HG02759 (cell line): ENCODE measurements around the gene TRAPPC12.
A peak's percentile ranks its signal among the peaks of the same experiment; 100 is the strongest.
"Not testable (repeated sequence)": the region's sequence is repeated elsewhere in the genome, so short reads cannot be mapped to it uniquely, and the experiment has no call there.

ENCODE experiments used
- ATAC-seq: cut with Tn5 transposase; IDR thresholded peaks from one replicate; pipeline ENCODE4 v1.9.1; 2021; ENCODE audit warnings: mild to moderate bottlenecking, moderate library complexity; ENCODE audit not compliant: unreplicated experiment

TRAPPC12 gene

DNA sequence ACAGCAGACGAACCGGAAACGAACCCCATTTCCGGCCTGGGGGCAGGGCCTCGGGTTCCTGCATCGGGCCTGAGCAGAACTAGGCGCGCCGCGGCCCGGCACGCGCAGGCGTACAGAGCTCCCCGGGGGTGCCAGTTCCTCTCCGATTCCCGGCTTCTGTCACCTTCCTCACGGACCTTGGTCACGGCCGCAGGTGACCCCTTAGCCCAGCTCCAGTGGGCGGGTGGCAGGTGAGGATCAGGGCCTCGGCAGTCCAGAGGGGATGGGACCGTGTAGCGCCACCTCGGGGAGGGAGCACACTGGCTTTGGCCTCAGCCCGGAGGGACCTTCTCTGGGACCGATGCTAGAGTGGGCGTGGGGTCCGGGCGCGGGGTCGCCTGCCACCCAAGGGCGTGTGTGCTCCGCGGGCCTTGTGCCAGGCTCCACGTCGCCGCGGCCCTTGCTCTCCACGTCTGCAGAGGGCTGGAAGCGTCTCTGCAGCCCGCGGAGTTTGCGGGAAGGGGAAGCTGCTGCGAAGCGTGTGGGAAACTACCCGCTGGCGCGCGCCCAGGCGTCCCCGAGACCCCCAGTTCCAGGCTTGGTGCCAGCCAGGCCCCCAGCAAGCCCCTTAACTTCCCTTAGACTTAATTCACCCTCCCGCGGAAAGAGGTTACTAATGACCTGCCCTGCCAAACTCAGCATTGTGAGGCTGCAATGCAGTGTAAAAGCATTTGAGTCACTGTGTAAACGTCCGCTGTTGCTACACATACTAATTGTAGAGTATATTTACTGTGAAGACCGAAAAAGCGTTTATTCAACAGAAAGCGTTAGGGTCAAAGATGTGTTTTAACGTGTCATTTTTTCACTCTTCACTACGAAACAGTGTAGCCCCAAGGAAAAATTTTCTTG, at the start of gene TRAPPC12:
Gene TRAPPC12, plus strand, starts transcription at position 48 of the 888 bp plus-strand sequence. CDS start 7,930 bp downstream, outside the sequence.
- ATAC-seq, result peak; percentile 77

DNA sequence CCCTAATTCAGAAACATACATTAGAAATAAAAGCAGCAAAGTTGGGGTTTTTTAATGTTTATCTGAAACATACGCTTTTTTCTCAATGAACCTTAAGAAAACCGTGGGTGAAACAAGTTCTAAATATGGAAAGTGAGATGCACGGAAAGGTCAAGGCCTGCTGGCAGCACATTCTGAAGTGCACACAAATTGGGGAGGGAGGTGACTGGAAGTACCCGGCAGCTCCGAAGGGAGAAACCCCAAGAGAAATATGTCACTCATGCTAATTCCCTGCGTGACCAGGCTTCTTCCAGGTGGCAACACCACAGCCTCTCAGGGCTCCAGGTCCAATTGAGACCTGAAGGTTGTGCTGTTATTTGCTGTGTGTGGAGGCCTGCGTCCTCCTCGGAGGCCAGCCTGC, 47.4 kb upstream of the TRAPPC12 start:
- no peak for ATAC-seq

DNA sequence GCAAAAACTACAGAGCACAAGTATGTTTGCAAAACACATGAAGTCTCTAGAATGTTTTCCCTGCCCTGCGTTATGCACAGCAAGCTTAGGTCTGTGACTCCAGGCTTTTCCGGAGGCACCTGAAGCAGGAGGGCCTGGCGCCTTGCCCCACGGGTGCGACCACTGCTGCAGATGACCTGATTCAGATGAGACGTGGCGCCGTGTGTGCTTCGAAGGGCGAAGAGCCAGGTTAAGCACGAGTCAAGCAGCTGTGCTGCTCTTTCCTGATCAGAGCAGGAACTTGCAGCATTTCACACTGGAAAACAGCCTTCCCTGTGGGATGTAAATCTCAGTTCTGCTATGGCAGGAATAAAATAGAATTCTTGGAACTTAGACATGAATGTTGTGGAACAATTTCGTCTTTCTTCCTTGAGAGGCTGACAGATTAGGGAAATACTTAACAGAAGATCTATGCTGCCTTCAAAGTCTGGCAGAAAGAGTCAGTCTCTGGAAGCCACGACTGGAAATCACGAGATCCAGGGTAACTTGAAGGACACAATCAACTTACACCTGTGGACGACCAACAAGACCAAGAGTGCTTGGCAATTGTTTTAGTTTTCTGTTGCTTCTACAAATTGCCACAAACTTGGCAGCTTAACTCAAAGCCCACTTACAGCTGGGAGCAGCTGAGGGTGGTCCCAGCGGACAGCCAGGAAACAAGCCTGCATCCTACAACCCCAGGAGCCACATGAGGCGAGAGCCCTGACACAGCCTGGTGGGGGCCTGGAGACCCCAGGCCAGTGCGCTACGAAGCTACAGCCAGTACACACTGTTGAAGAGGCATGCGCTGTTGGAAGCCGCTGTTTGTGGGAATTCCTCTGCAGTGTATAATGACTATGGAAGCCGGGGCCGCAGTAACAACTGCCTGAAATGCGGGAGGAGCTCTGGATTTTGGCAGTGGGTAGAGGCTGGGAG, 44.8 kb upstream of the TRAPPC12 start:
- no peak for ATAC-seq

DNA sequence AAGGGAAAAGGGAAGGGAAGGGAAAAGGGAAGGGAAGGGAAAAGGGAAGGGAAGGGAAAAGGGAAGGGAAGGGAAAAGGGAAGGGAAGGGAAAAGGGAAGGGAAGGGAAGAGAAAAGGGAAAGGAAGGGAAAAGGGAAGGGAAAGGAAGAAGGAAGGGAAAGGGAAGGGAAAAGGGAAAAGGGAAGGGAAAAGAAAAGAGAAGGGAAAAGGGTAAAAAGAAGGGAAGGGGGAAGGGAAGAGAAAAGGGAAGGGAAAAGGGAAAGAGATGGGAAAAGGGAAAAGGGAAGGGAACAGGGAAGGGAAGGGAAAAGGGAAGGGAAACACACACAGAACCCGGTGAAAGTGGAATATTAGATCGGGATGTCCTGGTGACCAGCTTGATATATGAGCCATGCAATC, 42.6 kb upstream of the TRAPPC12 start:
- no peak for ATAC-seq

DNA sequence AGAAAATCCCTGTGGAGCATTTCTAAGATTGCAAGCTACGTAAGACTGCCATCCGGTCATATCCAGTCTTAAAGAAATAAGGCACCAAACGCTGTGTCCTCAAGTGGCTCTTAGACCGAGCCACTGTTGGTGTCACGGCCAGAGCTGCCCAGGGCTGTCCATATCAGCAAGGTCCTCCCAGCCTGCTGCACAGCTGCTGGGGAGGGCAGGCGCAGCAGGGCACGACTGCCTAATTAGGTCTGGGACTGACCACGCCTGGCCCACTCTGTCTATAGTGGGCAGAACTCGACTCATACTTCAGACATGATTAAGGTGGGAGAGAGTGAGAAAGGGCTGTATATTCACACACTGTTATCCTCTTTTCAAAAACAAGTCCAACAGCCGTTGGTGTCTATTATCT, 41.2 kb upstream of the TRAPPC12 start:
- no peak for ATAC-seq

DNA sequence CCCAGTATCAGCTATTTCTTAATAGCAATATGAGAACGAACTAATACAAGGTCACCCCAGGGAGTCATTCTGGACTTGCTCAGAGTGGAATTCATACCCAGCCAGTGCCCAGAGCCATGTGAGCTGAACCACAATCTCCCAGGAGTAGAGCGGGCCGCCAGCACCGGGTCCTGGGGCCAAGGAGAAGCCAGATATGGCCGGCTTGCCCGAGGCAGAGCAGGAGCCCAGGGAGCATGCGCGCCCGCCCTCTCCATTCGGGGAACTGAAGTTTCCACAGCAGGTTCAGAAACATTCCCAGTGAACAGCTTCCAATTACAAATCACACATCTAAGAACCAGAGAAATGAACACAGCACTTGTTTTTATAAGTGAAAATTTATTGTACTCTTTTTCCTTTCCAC, 39.4 kb upstream of the TRAPPC12 start:
- ATAC-seq, result no peak

DNA sequence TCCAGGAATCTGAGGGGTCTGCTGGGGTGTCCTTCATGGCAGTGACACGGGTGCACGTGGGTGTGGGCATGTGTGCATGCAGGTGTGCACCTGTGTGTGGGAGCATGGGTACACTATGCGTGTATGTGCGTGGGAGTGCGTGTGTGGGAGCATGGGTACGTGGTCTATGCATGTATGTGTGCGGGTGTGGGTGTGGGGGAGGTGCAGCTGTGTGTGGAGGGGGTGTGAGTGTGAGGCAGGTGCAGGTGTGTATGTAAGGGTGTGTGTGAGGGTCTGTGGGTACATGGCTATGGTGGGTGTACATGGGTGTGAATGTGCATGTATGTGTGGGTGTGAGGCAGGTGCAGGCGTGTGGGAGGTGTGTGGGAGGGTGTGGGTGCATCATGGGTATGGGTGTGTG, 38.2 kb upstream of the TRAPPC12 start:
- ATAC-seq, result no peak

DNA sequence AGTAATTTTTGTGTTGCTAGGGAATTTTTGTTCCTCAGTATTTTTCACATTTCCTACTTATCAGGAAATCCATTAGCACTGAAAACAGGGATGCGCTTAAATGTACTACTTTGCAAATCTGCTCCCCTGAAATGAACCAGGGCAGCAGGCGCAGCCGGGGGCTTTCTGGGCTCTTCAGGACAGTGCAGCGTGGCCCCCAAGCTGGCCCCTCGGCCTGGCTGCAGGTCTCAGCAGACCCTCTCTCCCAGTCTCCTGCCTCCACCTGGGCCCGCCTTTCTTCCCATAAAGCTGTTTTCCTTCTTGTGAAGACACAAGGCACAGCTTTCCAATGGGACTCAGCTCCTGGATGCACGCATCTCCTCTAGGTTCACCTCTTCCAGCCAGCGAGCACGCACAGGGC, 37.2 kb upstream of the TRAPPC12 start:
- ATAC-seq, result no peak

DNA sequence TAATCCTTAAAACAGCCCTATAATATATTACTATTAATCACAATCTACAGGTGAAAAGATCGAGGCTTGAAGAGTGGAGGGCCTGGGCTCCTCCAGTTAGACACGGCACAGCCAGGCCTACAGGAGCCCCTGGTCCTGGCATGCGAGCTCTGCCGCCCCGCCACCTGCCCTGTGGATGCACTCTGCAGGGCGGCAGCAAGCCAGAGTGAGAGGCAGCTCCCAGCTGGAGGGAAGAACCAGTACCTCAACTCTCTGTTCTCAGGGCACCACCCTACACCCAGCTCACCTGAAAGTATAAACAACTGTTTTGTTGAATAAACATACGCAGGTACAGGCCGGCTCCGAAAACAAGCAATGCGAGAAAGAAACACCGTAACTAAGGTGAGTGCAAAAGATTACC, 36.5 kb upstream of the TRAPPC12 start:
- no peak for ATAC-seq

DNA sequence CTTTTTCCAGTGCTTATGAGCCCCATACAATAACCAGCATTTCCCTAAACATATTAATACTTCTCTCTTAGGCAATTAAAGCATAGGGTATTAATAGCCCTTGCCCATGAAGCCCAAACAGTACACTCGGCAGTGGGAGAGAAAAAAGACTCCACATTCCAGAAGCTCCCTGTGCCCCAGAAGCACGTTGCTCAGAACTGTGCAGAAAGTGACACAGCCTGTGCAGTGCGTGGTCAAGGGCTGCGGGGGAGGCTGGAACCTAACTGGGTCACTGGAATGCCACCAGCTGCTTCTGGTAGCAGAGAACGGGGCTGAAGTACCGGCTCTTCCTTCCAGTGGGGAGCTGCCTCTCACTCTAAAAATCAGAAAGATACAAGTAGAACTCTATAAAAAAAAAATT, 34.6 kb upstream of the TRAPPC12 start:
- ATAC-seq, result no peak

DNA sequence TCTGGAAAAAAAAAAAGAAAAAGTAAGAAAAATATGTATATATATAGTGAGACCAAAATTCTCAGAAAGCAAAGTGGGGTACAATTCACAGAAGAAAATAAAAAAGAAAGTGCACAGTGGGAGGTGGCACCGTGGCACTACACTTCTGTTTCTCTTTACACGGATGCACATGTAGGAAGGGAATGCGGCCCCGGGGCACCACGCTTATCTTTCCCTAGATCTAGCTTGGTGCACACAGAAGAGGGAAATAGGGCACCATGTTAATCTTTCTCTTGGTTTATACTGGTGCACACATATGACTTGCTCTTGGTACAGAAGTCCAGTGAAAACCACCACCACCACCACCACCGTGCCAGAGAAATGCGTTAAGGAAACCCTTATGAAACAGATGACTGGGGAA, 33.9 kb upstream of the TRAPPC12 start:
- no peak for ATAC-seq

DNA sequence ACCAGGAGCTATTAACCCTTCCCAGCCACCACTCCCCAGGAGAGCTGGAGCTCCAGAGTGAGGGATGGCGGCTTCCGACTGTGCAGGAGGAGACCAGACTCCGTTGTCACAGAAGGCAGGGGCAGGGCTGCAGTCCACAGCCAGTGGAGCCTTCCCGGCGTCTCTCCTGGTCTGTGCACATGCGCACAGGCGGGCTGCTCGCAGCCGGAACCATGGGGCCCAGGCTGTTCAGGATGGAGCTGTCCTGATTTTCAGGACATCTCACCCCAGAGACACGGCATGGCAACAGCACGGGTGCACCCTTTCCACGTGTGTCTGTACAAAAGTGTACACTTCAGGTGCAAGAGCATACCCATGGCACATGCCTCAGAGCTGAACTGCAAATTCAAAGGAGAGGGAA, 30.7 kb upstream of the TRAPPC12 start:
- no peak for ATAC-seq

DNA sequence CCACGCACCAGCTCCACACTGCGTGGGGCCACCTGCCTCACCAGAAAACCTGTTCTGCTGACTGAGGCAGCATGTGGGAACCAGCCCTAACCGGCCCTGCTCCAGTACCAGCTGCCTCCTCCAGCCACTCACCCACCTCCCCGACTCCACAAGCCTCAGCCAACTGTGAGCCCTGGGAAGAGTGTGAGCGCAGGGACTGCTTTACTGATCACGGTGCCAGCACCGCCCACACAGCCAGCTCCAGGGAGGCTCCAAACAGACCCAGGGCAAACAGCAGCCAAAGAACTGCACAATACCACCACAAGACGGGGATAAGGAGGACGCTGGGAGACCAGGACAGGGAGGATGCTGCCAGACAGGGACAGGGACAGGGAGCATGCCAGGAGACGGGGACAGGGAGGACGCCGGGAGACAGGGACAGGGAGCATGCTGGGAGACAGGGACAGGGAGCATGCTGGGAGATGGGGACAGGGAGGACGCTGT, 30.2 kb upstream of the TRAPPC12 start:
- ATAC-seq, result no peak

DNA sequence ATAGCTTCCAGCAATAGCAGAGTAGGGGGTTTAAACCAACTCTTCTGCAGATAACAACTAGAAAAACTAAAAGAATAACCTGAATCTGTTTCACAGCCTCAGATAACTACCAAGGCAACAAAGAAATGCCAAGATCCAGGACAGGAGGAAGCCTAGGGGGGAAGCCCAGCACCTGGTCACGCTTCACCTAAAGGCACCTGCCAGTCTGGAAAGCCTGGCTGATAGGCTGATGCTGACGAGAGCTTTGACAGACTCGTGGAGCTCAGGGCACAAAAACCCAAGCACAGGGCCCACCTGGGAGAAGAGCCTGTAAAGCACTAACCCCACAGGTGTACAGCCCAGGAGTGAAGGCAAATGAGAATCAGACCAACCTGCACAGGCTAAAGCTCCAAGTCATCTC, 24.5 kb upstream of the TRAPPC12 start:
- ATAC-seq, result no peak

DNA sequence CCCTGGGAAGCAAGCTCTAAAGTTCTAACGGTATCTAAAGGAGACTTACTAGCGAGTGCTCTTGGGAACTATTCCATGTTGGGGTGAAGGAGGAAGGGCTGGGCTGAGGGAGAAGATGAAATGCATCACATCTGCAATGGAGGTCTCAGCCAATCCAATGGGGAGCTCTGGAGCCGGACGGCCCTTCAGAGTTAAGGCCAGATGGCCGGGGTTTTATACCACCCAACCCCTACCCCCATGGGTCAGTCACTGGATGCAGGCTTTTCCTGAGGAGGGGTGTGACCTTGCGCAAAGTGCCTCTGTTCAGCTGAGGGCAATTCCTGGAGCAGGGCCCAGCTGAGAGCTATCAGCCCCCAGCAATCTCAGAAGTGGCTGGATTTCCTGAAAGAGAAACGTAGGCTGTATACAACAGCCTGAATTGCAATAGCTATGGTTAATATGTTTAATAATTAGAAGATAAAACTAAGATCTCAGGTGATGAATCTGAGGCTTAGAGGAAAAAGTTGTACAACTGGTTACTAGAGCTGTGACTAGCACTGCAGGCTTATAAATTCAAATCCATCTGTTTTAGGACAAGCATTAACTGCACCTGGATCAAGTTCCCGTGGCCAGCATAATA, 23.4 kb upstream of the TRAPPC12 start:
- ATAC-seq, result no peak

DNA sequence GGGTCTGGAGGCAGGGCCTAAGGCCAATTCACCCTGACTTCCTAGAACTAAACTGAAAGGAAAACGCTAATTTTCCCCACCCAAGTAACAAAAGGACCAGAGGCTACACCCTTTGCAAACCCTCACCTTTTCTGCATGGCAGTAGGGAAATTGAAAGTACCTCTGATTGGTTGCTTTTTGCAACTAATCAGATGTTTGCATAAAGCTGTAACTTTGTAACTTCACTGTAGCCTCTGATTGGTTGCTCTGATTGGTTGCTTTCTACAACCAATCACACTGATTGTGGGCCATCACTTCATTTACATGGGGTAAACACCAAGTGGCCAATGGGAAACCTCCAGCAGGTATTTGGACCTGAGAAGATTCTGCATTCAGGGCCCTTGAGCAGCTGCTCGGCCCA, 22.7 kb upstream of the TRAPPC12 start:
- no peak for ATAC-seq

DNA sequence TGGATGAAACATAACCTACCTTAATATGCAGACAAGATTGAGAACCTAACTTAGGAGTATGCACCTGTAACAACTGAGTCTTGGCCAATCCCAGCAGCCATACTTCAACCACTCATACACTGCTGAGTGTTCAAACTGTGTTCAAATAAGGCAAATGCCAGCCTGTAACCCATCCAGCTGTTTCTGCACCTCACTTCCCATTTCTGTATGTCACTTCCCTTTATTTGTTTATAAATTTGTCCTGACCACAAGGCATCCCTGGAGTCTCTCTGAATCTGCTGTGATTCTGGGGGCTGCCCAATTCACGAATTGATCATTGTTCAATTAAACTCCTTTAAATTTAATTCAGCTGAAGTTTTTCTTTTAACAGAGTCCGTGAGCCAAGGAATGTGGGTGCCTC, 22.0 kb upstream of the TRAPPC12 start:
- not testable (repeated sequence) for ATAC-seq

DNA sequence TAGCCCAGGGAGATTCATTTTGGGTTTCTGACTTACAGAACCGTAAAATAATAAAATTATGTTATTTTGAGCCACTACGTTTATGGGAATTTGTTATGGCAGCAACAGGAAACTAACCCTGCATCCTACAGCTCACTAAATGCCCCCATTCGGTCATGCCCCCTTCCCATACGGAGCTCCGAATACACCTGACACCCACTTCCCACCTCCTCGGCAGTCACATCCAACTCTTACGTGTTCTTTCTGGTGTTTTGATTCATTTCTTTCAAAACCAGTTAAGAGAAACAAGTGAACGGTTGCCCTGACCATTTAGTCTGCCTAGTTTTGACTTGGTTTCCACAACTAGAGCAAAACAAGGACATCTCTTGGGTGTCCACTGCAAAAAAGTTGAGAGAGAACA, 21.6 kb upstream of the TRAPPC12 start:
- ATAC-seq, result no peak

DNA sequence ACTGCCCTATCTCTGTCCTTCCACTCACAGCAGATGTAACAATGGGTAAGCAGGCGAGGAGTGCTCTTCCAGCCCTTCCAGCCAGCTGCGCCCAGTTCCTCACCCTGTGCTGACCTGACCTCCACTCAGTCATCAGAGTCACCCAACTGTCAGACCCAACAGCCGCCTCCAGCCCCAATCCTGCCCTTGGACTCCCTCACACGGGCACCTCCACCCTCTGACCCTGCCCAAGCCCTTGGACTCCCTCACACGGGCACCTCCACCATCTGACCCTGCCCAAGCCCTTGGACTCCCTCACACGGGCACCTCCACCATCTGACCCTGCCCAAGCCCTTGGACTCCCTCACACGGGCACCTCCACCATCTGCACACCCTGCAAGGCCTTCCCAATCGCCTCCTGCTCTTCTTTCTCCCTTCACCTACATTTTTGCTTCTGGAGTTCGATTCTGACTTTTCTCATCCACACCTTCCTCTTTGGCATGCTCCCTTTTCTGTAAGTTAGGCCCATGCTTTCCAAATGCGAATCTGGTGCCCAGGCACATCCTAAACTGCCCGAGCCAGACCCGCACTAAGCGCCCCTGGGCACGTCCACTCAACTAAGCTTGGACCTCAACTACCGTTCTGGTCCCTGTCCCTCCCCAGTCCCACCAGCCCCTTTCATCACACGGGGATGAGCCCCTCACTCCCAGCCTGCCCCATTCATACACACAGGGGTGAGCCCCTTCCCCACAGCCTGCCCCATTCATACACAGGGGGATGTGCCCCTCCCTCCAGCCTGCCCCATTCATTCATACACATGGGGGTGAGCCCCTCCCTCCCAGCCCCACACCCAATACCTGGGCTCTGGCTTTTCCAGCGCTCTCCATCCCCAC, 17.7 kb upstream of the TRAPPC12 start:
- no peak for ATAC-seq

DNA sequence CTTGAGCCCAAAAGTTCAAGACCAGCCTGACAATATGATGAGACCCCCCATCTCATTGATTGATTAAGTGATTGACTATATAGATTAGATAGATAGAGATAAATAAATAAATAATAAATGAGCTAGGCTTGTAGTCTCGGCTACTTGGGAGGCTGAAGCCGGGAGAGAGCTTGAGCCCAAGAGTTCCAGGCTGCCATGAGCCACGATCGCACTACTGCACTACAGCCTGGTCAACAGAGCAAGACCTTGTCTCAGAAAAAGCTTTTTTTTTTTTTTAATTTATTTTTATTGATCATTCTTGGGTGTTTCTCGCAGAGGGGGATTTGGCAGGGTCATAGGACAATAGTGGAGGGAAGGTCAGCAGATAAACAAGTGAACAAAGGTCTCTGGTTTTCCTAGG, 14.3 kb upstream of the TRAPPC12 start:
- ATAC-seq, result no peak
